Measurements from ENCODE around the gene ALS2. TPM values are rescaled to one million over a fixed set of nuclear protein-coding genes. Genes with fewer than 3 reads are reported as not detected.

The ALS2 gene
- total RNA-seq, 1 experiment from 2014 or later, result 28.1 TPM

GRCh38 chr2:201712726-201713125, 68.0 kb downstream of the ALS2 start:
- H3K36me3 ChIP-seq (ENCODE audit: control insufficient read depth in 1 of 2, insufficient read depth in 2 of 2, low read length in 2 of 2), result peaks cover 10 to 19% of the 10 kb centered on the region in 2 experiments; a peak in 2 of 4 replicates
- no TSS peak for BruUV-seq (replicated peaks)
- H3K9ac ChIP-seq (ENCODE audit: low read length), result no peak overlapping the region
- H3K4me1 ChIP-seq (ENCODE audit: control insufficient read depth in 1 of 2, insufficient read depth in 2 of 2, low read length in 2 of 2), result no peaks in the 10 kb centered on the region
- POLR2A ChIA-PET, result no interaction called here
- H3K9me2 ChIP-seq (ENCODE audit: insufficient read depth), result no peaks in the 10 kb centered on the region
- no peaks in the 10 kb centered on the region for H3K79me2 ChIP-seq (ENCODE audit: insufficient read depth, low read length)
- CTCF ChIA-PET, result no interaction called here
- no peak overlapping the region for H3K27ac ChIP-seq (ENCODE audit: low read depth, low read length)
- no peaks in the 10 kb centered on the region for H3K9me3 ChIP-seq (ENCODE audit: control insufficient read depth in 1 of 2, insufficient read depth in 1 of 2, low read depth in 1 of 2, low read length in 2 of 2)
- intact Hi-C loops (cut with micrococcal nuclease), result no loop called here
- DNase-seq (ENCODE audit: low read depth, low spot score) (no peak), ATAC-seq (no peak)
- TF ChIP-seq, protein P1, sequence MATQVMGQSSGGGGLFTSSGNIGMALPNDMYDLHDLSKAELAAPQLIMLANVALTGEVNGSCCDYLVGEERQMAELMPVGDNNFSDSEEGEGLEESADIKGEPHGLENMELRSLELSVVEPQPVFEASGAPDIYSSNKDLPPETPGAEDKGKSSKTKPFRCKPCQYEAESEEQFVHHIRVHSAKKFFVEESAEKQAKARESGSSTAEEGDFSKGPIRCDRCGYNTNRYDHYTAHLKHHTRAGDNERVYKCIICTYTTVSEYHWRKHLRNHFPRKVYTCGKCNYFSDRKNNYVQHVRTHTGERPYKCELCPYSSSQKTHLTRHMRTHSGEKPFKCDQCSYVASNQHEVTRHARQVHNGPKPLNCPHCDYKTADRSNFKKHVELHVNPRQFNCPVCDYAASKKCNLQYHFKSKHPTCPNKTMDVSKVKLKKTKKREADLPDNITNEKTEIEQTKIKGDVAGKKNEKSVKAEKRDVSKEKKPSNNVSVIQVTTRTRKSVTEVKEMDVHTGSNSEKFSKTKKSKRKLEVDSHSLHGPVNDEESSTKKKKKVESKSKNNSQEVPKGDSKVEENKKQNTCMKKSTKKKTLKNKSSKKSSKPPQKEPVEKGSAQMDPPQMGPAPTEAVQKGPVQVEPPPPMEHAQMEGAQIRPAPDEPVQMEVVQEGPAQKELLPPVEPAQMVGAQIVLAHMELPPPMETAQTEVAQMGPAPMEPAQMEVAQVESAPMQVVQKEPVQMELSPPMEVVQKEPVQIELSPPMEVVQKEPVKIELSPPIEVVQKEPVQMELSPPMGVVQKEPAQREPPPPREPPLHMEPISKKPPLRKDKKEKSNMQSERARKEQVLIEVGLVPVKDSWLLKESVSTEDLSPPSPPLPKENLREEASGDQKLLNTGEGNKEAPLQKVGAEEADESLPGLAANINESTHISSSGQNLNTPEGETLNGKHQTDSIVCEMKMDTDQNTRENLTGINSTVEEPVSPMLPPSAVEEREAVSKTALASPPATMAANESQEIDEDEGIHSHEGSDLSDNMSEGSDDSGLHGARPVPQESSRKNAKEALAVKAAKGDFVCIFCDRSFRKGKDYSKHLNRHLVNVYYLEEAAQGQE (IDR thresholded peaks at IDR 0.05; ENCODE audit: low read depth), result no peak
- TF ChIP-seq ZNF274 (IDR thresholded peaks at IDR 0.05; ENCODE audit: low read depth, low read length) (no peak), POLR2A (IDR thresholded peaks at IDR 0.05; ENCODE audit: borderline replicate concordance, extremely low read depth, insufficient read depth, insufficient read length) (no peak), TCF7L2 (IDR thresholded peaks at IDR 0.05; ENCODE audit: borderline replicate concordance, extremely low read depth, insufficient read depth, insufficient read length) (no peak)
- no peak overlapping the region for H3K4me3 ChIP-seq (replicated peaks in 1 of 2; ENCODE audit: low read depth in 1 of 2, low read length in 2 of 2)
- no peak overlapping the region for H3K4me2 ChIP-seq (ENCODE audit: low read length)
- RAD21 ChIA-PET (ENCODE audit: low non-redundant PET in 1 of 2, low total read pairs in 2 of 2, uncharacterized antibody in 2 of 2, unreplicated experiment in 2 of 2), result no interaction called here
- no peaks in the 10 kb centered on the region for H4K20me1 ChIP-seq (ENCODE audit: insufficient read depth)
- no peak overlapping the region for H2AFZ ChIP-seq (ENCODE audit: low read depth, low read length, poor library complexity, severe bottlenecking)
- no peaks in the 10 kb centered on the region for H3K27me3 ChIP-seq (ENCODE audit: insufficient read depth, low read length)

DNA sequence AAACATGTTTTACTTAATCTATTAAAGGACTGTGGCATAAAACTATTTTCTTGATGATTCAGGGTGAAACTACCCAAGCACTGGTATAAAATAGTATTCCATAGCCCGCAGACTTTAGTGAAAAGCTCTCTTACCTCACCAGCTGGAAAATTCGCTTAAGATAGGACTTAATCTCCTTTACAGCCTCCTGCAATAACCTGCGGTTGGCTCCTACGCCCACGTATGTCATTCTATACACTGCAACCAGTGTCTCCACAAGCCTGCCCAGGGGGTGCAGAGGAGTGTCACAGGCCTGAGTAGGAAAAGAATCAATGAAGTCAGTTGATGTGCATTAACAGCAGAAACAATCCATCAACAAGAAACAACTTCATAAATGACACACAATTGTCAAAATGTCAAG, 71.0 kb downstream of the ALS2 start:
- no peak for DNase-seq (ENCODE audit: low read depth, low spot score)
- Histone ChIP-seq H2AFZ (ENCODE audit: low read depth, low read length, poor library complexity, severe bottlenecking) (no peak overlapping the region), H3K27me3 (ENCODE audit: insufficient read depth, low read length) (no peaks in the 10 kb centered on the region), H3K27ac (ENCODE audit: low read depth, low read length) (no peak overlapping the region), H3K79me2 (ENCODE audit: insufficient read depth, low read length) (no peaks in the 10 kb centered on the region), H3K4me2 (ENCODE audit: low read length) (no peak overlapping the region), H3K9ac (ENCODE audit: low read length) (no peak overlapping the region), H3K9me2 (ENCODE audit: insufficient read depth) (no peaks in the 10 kb centered on the region), H3K36me3 (ENCODE audit: control insufficient read depth in 1 of 2, insufficient read depth in 2 of 2, low read length in 2 of 2) (peaks cover 10 to 16% of the 10 kb centered on the region in 2 experiments; a peak in 3 of 4 replicates), H3K4me3 (replicated peaks in 1 of 2; ENCODE audit: low read depth in 1 of 2, low read length in 2 of 2) (no peak overlapping the region), H3K9me3 (ENCODE audit: control insufficient read depth in 1 of 2, insufficient read depth in 1 of 2, low read depth in 1 of 2, low read length in 2 of 2) (no peaks in the 10 kb centered on the region), H3K4me1 (ENCODE audit: control insufficient read depth in 1 of 2, insufficient read depth in 2 of 2, low read length in 2 of 2) (no peaks in the 10 kb centered on the region), H4K20me1 (ENCODE audit: insufficient read depth) (no peaks in the 10 kb centered on the region)
- no peak for ATAC-seq
- intact Hi-C loops (cut with micrococcal nuclease), result no loop called here
- ChIA-PET RAD21 (ENCODE audit: low non-redundant PET in 1 of 2, low total read pairs in 2 of 2, uncharacterized antibody in 2 of 2, unreplicated experiment in 2 of 2) (no interaction called here), CTCF (no interaction called here), POLR2A (interaction anchor here (1.0 kb wide), 1 partner anchor 11 kb away, joined by 3 read pairs; the partner anchor contains the start of gene MPP4)
- no TSS peak for BruUV-seq (replicated peaks)
- no peak for TF ChIP-seq CBX3 (IDR thresholded peaks at IDR 0.05; ENCODE audit: low read depth)
